ENCODE data around the gene IL18BP.

- TF ChIP-seq CTCF (IDR thresholded peaks at IDR 0.05; ENCODE audit: insufficient read depth, low read length, poor library complexity, severe bottlenecking) (no peak), EZH2phosphoT487 (conservative IDR thresholded peaks at IDR 0.05; ENCODE audit: low read length) (no peak)
These were observed 31.9 kb downstream of the IL18BP start for GRCh38 chr11:72030472-72031045.
